Activated T-helper 2 cell treated with anti-CD3 and anti-CD28 coated beads, Interferon-gamma antibody, Interleukin-2, Interleukin-4, amounts not matched to agents 10 μg/mL and 5 μg/mL and 100 μg/mL, durations not matched to agents 14 hours and 24 hours and 36 hours (primary cell): Measurements from ENCODE around the gene KRTAP9-2. TPM values are rescaled to one million over a fixed set of nuclear protein-coding genes. Genes with fewer than 3 reads are reported as not detected.
"Not testable (repeated sequence)": the region's sequence is repeated elsewhere in the genome, so short reads cannot be mapped to it uniquely, and the experiment has no call there.

Source experiments
- DNase-seq: peaks from one replicate; pipeline ENCODE4 v3.0.0; 2021; ENCODE audit warnings: low spot score
- H3K27ac Mint-ChIP-seq: one replicate; pipeline ENCODE4 v1.8.0; 2021; ENCODE audit warnings: mixed read lengths
- H3K27me3 Mint-ChIP-seq: one replicate; pipeline ENCODE4 v1.8.0; 2021; ENCODE audit warnings: low read depth, mixed read lengths
- H3K36me3 Mint-ChIP-seq: one replicate; pipeline ENCODE4 v1.8.0; 2021; ENCODE audit warnings: low read depth, mixed read lengths
- H3K4me1 Mint-ChIP-seq: one replicate; pipeline ENCODE4 v1.8.0; 2021; ENCODE audit warnings: low read depth, mixed read lengths
- H3K4me3 Mint-ChIP-seq: one replicate; pipeline ENCODE4 v1.8.0; 2021; ENCODE audit warnings: low read depth, mild to moderate bottlenecking, moderate library complexity, mixed read lengths
- H3K9me3 Mint-ChIP-seq: one replicate; pipeline ENCODE4 v1.8.0; 2021; ENCODE audit warnings: mixed read lengths
- intact Hi-C: fragments of 100-400 bp; cut with micrococcal nuclease; formaldehyde crosslinking; loops from one replicate; pipeline ENCODE4 v1.15.1; 2023
- total RNA-seq: library from RNA; stranded (reverse); gene quantifications from 2 replicates; pipeline ENCODE4 v1.2.3, GENCODE V29; 2022

The KRTAP9-2 gene, protein sequence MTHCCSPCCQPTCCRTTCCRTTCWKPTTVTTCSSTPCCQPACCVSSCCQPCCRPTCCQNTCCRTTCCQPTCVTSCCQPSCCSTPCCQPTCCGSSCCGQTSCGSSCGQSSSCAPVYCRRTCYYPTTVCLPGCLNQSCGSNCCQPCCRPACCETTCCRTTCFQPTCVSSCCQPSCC
- total RNA-seq: not detected in 2 replicates

DNA sequence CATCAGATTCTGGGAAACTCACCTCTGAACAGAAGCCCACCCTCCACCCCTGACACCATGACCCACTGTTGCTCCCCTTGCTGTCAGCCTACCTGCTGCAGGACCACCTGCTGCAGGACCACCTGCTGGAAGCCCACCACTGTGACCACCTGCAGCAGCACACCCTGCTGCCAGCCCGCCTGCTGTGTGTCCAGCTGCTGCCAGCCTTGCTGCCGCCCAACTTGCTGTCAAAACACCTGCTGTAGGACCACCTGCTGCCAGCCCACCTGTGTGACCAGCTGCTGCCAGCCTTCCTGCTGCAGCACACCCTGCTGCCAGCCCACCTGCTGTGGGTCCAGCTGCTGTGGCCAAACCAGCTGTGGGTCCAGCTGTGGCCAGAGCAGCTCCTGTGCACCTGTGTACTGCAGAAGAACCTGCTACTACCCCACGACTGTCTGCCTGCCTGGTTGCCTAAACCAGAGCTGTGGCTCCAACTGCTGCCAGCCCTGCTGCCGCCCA lies at the start of gene KRTAP9-2:
KRTAP9-2 (plus strand) TSS at position 51 of the 498 bp plus-strand sequence; CDS start at position 58, 7 bp downstream.
- not testable (repeated sequence) for H3K4me1 Mint-ChIP-seq, H3K36me3 Mint-ChIP-seq, H3K9me3 Mint-ChIP-seq

DNA sequence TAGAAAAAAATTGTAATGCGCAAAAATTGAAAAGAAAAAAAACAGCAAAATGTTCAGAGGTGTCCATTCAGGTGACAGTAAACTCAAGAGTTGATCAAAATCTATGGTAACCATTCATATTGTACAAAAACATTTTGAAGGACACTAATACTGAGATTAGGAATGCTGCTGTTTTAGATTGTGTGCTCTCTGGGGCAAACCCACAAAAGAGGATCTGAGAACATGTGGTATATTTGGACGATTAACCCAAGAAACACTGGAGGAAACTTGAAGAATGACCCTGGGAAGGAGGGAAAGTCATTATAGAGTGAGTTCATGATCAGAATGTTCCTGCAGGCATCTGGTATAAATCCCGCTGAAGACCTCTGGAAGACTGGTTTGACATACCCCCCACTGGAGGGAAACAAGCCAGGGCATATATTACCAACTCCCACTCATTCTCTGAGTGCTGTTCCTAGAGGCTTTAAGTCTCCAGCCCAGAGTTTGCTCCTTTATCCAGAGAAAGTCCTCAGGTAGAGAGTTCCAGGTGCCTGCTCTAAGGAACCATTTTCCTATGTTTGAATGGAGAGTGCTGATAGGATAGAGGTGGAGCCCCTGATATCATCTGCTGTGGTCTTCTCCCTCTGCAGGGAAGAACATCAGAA lies 49.6 kb upstream of the KRTAP9-2 start:
- intact Hi-C loops: no loop called here
- Mint-ChIP-seq H3K27me3 (peaks cover 5% of the 10 kb centered on the region), H3K4me3 (no peak overlapping the region), H3K9me3 (no peaks in the 10 kb centered on the region), H3K4me1 (no peaks in the 10 kb centered on the region), H3K36me3 (no peaks in the 10 kb centered on the region), H3K27ac (no peak overlapping the region)
- DNase-seq: no peak

More for the DNA sequence above, at the start of gene KRTAP9-2:
- intact Hi-C loops, H3K4me3 Mint-ChIP-seq, H3K27me3 Mint-ChIP-seq, H3K27ac Mint-ChIP-seq, DNase-seq: not testable (repeated sequence)

DNA sequence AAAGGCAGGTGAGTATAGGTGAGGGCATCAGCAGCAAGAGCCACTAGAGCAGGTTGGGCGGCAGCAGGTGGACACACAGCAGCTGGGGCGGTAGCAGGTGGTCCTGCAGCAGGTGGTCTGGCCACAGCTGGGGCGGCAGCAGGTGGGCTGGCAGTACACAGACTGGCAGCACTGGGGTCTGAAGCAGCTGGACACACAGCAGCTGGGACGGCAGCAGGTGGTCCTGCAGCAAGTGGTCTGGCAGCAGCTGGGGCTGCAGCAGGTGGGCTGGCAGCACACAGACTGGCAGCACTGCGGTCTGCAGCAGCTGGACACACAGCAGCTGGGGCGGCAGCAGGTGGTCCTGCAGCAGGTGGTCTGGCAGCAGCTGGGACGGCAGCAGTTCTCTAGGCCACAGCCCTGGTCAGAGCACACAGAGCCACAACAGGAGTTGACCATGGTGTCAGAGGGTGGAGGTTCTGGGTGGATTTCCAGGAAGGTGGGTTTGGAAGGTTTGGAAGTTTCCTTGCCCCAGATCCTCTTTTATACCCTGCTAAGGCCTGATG lies 48.6 kb upstream of the KRTAP9-2 start, which contains the start of gene KRTAP4-2:
KRTAP4-2 (minus strand) TSS at position 495 of the 545 bp plus-strand sequence; CDS start at position 438, 57 bp downstream.
- Mint-ChIP-seq H3K27me3 (peaks cover 3% of the 10 kb centered on the region), H3K4me1 (no peaks in the 10 kb centered on the region), H3K36me3 (no peaks in the 10 kb centered on the region), H3K27ac (no peak within 1 kb of the TSS), H3K4me3 (no peak within 1 kb of the TSS), H3K9me3 (no peaks in the 10 kb centered on the region)
- intact Hi-C loops: no loop called here
- DNase-seq: no peak

DNA sequence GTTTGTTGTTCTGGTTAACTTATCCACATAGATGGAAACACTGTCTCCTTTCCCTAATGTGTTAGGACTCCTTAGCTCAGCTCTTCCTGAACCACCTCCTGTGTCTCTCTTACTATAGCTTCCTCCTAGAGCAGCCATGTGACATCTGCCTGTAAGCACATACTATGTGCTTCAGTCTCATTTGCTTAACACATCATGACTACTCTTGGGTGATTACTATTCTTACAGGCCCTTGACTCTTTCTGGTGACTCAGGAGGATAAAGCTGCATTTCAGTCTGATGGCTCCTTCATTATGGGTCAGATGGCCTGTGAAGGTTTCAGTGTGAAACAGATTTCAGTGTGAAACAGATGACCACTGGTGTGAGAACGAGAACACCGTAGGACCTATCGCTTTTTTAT lies 48.1 kb upstream of the KRTAP9-2 start:
- Mint-ChIP-seq H3K9me3 (no peaks in the 10 kb centered on the region), H3K36me3 (no peaks in the 10 kb centered on the region), H3K4me1 (no peaks in the 10 kb centered on the region), H3K4me3 (no peak overlapping the region), H3K27me3 (peaks cover 3% of the 10 kb centered on the region), H3K27ac (no peak overlapping the region)
- intact Hi-C loops: no loop called here
- DNase-seq: no peak

DNA sequence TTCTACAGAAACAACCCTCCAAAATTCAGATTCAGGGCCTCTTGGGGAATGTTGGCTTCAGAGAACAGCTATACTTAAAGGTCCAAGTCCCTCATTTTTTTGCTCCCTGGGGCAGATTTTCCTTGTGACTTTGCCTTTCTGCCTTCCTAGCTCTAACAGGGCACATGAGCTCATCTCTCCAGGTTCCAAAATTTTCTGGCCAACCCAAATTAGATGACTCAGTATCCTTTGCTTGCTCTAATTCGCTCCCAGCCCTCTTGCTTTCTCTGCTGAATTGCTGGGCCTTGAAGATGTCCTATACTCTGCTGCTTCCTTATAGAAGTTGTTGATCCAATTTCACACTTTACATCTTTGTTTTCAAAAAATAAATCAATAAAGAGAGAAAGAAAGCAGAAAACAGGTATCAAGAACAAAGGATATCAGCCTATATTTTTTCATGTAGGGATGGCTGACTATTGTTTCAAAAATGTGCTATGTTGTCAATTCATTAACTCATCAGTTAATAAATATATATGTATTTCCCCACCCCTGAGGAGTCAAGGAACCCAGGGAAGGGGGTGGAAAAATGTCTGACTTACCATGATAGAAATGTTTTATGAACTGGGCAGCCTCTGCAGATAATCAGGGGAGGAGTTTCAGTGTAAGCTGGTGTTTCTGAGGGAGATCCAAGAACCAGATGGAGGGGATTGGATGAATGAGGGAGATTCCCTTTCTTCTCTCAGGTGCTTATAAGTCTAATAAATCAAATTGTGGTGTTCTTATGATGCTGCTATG lies 47.4 kb upstream of the KRTAP9-2 start:
- intact Hi-C loops: no loop called here
- Mint-ChIP-seq H3K27me3 (peaks cover 6% of the 10 kb centered on the region), H3K9me3 (no peaks in the 10 kb centered on the region), H3K4me1 (no peaks in the 10 kb centered on the region), H3K27ac (no peak overlapping the region), H3K4me3 (no peak overlapping the region), H3K36me3 (no peaks in the 10 kb centered on the region)
- no peak for DNase-seq

DNA sequence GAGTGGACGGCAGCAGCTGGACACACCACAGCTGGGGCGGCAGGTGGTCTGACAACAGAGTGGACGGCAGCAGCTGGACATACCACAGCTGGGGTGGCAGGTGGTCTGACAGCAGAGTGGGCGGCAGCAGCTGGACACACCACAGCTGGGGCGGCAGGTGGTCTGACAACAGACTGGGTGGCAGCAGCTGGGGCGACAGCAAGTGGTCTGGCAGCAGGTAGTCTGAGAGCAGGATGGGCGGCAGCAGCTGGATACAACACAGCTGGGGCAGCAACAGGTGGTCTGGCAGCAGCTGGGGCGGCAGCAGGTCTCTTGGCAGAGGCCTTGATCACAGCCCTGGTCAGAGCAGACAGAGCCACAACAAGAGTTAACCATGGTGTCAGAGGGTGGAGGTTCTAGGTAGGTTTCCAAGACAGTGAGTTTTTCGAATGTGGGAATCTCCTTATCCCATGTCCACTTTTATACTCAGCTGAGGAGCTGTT lies 41.9 kb upstream of the KRTAP9-2 start, which contains the start of gene KRTAP4-1:
KRTAP4-1 (minus strand) TSS at position 432 of the 482 bp plus-strand sequence; CDS start at position 375, 57 bp downstream.
- DNase-seq: no peak
- Mint-ChIP-seq H3K4me1 (no peaks in the 10 kb centered on the region), H3K27me3 (peaks cover 6% of the 10 kb centered on the region), H3K4me3 (no peak within 1 kb of the TSS), H3K27ac (no peak within 1 kb of the TSS), H3K9me3 (no peaks in the 10 kb centered on the region), H3K36me3 (no peaks in the 10 kb centered on the region)
- intact Hi-C loops: no loop called here

DNA sequence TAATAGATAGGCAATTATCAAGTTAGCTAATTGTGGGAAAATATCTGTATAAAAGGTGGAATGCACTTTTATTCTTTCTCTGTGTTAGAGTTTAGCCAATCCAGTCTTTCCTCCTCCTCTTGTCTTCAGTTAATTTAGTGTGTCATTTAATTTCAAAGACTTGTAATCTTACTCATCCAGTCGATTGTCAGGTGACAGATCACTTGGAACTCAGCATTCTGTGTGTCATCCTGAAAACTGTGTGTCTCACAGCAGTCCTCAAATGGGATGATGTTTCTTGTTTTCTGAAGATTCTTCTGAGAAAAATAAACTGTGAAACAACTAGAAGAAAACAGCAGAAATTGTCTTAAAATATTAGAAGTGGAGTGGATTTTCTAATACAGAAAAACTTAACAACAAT lies 41.4 kb upstream of the KRTAP9-2 start:
- Mint-ChIP-seq H3K27me3 (peaks cover 6% of the 10 kb centered on the region), H3K9me3 (no peaks in the 10 kb centered on the region), H3K4me1 (no peaks in the 10 kb centered on the region), H3K4me3 (no peak overlapping the region), H3K27ac (no peak overlapping the region), H3K36me3 (no peaks in the 10 kb centered on the region)
- no peak for DNase-seq
- intact Hi-C loops: no loop called here

DNA sequence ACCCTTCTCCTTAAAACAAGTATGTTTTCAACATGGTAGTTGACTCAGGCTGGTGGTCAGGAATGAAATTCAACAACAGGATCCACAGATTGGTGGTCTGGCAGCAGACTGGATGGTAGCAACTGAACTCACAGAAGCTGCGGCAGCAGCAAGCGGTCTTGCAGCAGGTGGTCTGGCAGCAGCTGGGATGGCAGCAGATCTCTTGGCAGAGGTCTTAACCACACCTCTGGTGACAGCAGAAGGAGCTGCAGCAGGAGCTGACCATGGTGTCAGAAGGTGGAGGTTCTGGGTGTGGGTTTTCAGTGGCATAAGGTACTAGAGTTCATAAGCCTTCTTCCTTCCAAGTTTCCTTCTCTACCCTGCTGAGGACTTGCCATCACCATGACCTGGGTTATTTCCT lies 39.6 kb upstream of the KRTAP9-2 start:
- Mint-ChIP-seq H3K36me3 (no peaks in the 10 kb centered on the region), H3K9me3 (no peaks in the 10 kb centered on the region), H3K27ac (no peak overlapping the region), H3K4me1 (no peaks in the 10 kb centered on the region), H3K4me3 (no peak overlapping the region), H3K27me3 (peaks cover 6% of the 10 kb centered on the region)
- intact Hi-C loops: no loop called here
- DNase-seq: no peak

DNA sequence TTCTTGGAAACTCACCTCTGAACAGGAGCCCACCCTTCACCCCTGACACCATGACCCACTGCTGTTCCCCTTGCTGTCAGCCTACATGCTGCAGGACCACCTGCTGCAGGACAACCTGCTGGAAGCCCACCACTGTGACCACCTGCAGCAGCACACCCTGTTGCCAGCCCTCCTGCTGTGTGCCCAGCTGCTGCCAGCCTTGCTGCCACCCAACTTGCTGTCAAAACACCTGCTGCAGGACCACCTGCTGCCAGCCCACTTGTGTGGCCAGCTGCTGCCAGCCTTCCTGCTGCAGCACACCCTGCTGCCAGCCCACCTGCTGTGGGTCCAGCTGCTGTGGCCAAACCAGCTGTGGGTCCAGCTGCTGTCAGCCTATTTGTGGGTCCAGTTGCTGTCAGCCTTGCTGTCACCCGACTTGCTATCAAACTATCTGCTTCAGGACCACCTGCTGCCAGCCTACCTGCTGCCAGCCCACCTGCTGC lies 36.6 kb upstream of the KRTAP9-2 start, which contains the start of gene KRTAP9-1:
KRTAP9-1 (plus strand) TSS at position 51 of the 482 bp plus-strand sequence; CDS start at position 51, 0 bp downstream.
- H3K36me3 Mint-ChIP-seq, H3K9me3 Mint-ChIP-seq, DNase-seq, H3K27me3 Mint-ChIP-seq, H3K4me3 Mint-ChIP-seq, H3K27ac Mint-ChIP-seq, intact Hi-C loops, H3K4me1 Mint-ChIP-seq: not testable (repeated sequence)

DNA sequence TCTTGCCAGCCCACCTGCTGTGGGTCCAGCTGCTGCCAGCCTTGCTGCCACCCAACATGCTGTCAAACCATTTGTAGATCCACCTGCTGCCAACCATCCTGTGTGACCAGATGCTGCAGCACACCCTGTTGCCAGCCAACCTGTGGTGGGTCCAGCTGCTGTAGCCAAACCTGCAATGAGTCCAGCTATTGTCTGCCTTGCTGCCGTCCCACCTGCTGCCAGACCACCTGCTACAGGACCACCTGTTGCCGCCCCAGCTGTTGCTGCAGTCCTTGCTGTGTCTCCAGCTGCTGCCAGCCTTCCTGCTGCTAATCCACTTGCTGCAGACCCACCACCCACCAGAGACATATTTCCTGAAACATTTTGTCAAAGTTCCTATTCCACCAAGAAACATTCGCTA lies 36.1 kb upstream of the KRTAP9-2 start:
- no peaks in the 10 kb centered on the region for H3K4me1 Mint-ChIP-seq
- H3K36me3 Mint-ChIP-seq: no peaks in the 10 kb centered on the region
- intact Hi-C loops: no loop called here
- H3K27me3 Mint-ChIP-seq: peaks cover 3% of the 10 kb centered on the region
- H3K27ac Mint-ChIP-seq: no peak overlapping the region
- no peak for DNase-seq
- no peaks in the 10 kb centered on the region for H3K9me3 Mint-ChIP-seq
- no peak overlapping the region for H3K4me3 Mint-ChIP-seq

DNA sequence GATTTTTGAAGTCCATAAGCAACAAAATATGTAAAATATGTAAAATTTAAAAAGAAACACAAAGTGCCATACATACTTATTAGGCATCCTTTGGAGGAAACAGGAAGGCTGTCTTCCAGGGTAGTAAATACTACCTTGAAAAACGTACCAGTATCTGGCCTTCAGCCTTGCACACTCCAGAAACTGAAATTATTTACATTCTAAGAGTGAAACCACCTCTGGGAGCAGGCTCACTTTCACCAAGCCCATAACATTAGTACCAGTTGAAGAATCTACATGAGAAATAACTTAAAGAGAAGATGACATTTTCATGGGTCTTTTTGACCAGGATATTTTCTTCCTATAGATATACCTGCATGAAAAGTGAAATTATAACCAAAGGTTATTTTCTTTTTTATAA lies 30.4 kb upstream of the KRTAP9-2 start:
- H3K27ac Mint-ChIP-seq: no peak overlapping the region
- H3K9me3 Mint-ChIP-seq: no peaks in the 10 kb centered on the region

DNA sequence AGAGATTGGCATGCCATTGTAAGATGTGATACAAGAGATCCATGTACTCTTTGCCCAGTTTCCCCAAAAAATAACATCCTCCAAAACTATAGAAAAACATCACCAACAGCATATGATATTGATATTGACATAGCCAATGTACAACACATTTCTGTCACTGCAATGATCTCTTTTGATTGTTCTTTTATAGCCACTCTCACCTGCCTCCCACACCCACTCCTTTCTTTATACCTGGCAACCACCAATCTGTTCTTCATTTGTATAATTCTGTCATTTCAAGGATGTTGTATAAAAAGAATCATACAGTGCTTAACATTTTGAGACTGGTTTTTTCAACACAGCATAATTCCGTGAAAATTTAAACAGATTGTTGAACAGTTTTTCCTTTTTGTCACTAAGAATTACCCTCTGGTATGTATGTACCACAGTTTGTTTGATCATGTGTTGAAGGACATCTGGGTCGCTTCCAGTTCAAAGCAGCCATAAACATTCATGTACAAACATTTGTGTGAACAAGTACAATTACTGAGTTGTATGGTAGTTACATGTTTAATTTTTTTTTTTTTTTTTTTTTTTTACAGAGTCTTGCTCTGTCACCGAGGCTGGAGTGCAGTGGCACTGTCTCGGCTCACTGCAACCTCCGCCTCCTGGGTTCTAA lies 26.9 kb upstream of the KRTAP9-2 start:
- DNase-seq: no peak
- H3K4me3 Mint-ChIP-seq: no peak overlapping the region
- H3K27ac Mint-ChIP-seq: no peak overlapping the region
- H3K27me3 Mint-ChIP-seq: peaks cover 8% of the 10 kb centered on the region
- intact Hi-C loops: no loop called here
- no peaks in the 10 kb centered on the region for H3K9me3 Mint-ChIP-seq
- no peaks in the 10 kb centered on the region for H3K36me3 Mint-ChIP-seq
- no peaks in the 10 kb centered on the region for H3K4me1 Mint-ChIP-seq

More for the DNA sequence above, 30.4 kb upstream of the KRTAP9-2 start:
- peaks cover 8% of the 10 kb centered on the region for H3K27me3 Mint-ChIP-seq
- no peaks in the 10 kb centered on the region for H3K4me1 Mint-ChIP-seq
- no peak overlapping the region for H3K4me3 Mint-ChIP-seq
- no peak for DNase-seq
- intact Hi-C loops: no loop called here
- H3K36me3 Mint-ChIP-seq: no peaks in the 10 kb centered on the region
